Kidney capillary endothelial cell (primary cell): Measurements from ENCODE around the gene MAGEC1.
"Not testable (repeated sequence)": the region's sequence is repeated elsewhere in the genome, so short reads cannot be mapped to it uniquely, and the experiment has no call there.

Experiments used
- DNase-seq: peaks from one replicate; pipeline ENCODE4 v3.0.0-alpha.2; 2018; ENCODE audit warnings: low spot score

Gene MAGEC1

GRCh38 chrX:141903400-141904155 lies at the start of gene MAGEC1:
Gene MAGEC1, plus strand, starts transcription at chrX:141903894. Its CDS starts 1,179 bp downstream, at chrX:141905073.
- DNase-seq, result no peak

- no peak for DNase-seq
Measured at GRCh38 chrX:141857479-141857878, 46.2 kb upstream of the MAGEC1 start.

- DNase-seq, result no peak
Measured at GRCh38 chrX:141879616-141880015, 24.1 kb upstream of the MAGEC1 start.

GRCh38 chrX:141888811-141889210 lies 14.9 kb upstream of the MAGEC1 start:
- not testable (repeated sequence) for DNase-seq

- DNase-seq, result no peak
Measured at GRCh38 chrX:141894733-141895132, 9.0 kb upstream of the MAGEC1 start.

- DNase-seq, result no peak
Measured at GRCh38 chrX:141897690-141898089, 6.0 kb upstream of the MAGEC1 start.

GRCh38 chrX:141902366-141902765 lies 1.3 kb upstream of the MAGEC1 start:
- DNase-seq, result no peak

- no peak for DNase-seq
Measured at GRCh38 chrX:141904262-141904661, 568 bp downstream of the MAGEC1 start.

- DNase-seq, result no peak
Measured at GRCh38 chrX:141917801-141918200, 14.1 kb downstream of the MAGEC1 start.

- DNase-seq, result no peak
Measured at GRCh38 chrX:141924293-141924692, 20.6 kb downstream of the MAGEC1 start.

- no peak for DNase-seq
Measured at GRCh38 chrX:141928432-141928831, 24.7 kb downstream of the MAGEC1 start.

GRCh38 chrX:141934059-141934641 lies 30.5 kb downstream of the MAGEC1 start:
- no peak for DNase-seq

- no peak for DNase-seq
Measured at GRCh38 chrX:141935645-141936044, 32.0 kb downstream of the MAGEC1 start.

- DNase-seq, result no peak
Measured at GRCh38 chrX:141936080-141936479, 32.4 kb downstream of the MAGEC1 start.

- DNase-seq, result no peak
Measured at GRCh38 chrX:141941234-141941633, 37.5 kb downstream of the MAGEC1 start.

- DNase-seq, result no peak
Measured at GRCh38 chrX:141945426-141945825, 41.7 kb downstream of the MAGEC1 start.

- DNase-seq, result no peak
Measured at GRCh38 chrX:141947350-141947749, 43.7 kb downstream of the MAGEC1 start.

GRCh38 chrX:141952603-141953002 lies 48.9 kb downstream of the MAGEC1 start:
- DNase-seq, result no peak

- DNase-seq, result no peak
Measured at GRCh38 chrX:141958675-141959074, 55.0 kb downstream of the MAGEC1 start.
